HEK293 (cell line): ENCODE data around the gene FOXE3.

Experiments used
- CTCF ChIA-PET: fragments of 350-600 bp; formaldehyde crosslinking; extraction: SDS; loops from one replicate; lab custom pipeline; 2021; ENCODE audit warnings: antibody characterized with exemption; lab: Yijun Ruan, JAX
- POLR2A ChIA-PET: fragments of 300-600 bp; formaldehyde crosslinking; extraction: SDS; loops from one replicate; lab custom pipeline; 2020; ENCODE audit warnings: antibody characterized with exemption, inconsistent platforms; lab: Yijun Ruan, JAX
- H3K27ac ChIP-seq: fragments of 200-500 bp; sonication (Bioruptor generic); 2 replicates; pipeline ENCODE4 v1.5.1; 2014; ENCODE audit warnings: low read depth, low read length, control low read depth, inconsistent platforms; ENCODE audit errors: extremely low read depth
- H3K36me3 ChIP-seq, 2 experiments: fragments of 200-500 bp in 1 of 2; sonication (Bioruptor generic) in 1 of 2; 1 replicate in 1 of 2; 2 replicates in 1 of 2; pipeline ENCODE4 v1.5.1; 2014 to 2017; ENCODE audit warnings: inconsistent platforms in 2 of 2, low read length in 2 of 2; ENCODE audit not compliant: control insufficient read depth in 2 of 2, insufficient read depth in 1 of 2
- H3K4me1 ChIP-seq: fragments of 200-500 bp; sonication (Bioruptor generic); 2 replicates; pipeline ENCODE4 v1.5.1; 2014; ENCODE audit warnings: mild to moderate bottlenecking, low read length, inconsistent platforms; ENCODE audit not compliant: control insufficient read depth, insufficient read depth
- H3K4me3 ChIP-seq: 2 replicates; pipeline ENCODE4 v1.5.1; 2011; ENCODE audit warnings: low read depth, mild to moderate bottlenecking, control low read depth, low read length, moderate library complexity
- H3K9me3 ChIP-seq: fragments of 200-500 bp; sonication (Bioruptor generic); 2 replicates; pipeline ENCODE4 v1.5.1; 2014; ENCODE audit warnings: low read depth, low read length, inconsistent platforms; ENCODE audit not compliant: control insufficient read depth, insufficient read depth
- GLI2 ChIP-seq: fragments of 450-650 bp; formaldehyde crosslinking; IDR thresholded peaks from 2 replicates; pipeline ENCODE4; 2017; ENCODE audit warnings: missing biosample characterization, missing genetic modification characterization, low read depth, borderline replicate concordance
- IKZF3 ChIP-seq: fragments of 450-650 bp; IDR thresholded peaks from 2 replicates; pipeline ENCODE4 v1.5.0; 2018; ENCODE audit warnings: missing biosample characterization, mild to moderate bottlenecking, missing genetic modification characterization, moderate library complexity
- SCRT2 ChIP-seq: fragments of 450-650 bp; formaldehyde crosslinking; IDR thresholded peaks from 2 replicates; pipeline ENCODE4 v1.5.1; 2016; ENCODE audit warnings: missing biosample characterization, missing genetic modification characterization
- TRIM28 ChIP-seq: IDR thresholded peaks from 2 replicates; pipeline ENCODE4 v1.6.1; 2011; ENCODE audit warnings: low read length, control low read depth, borderline replicate concordance
- ZFP41 ChIP-seq: fragments of 450-650 bp; formaldehyde crosslinking; IDR thresholded peaks from 2 replicates; pipeline ENCODE4 v1.5.1; 2016; ENCODE audit warnings: missing biosample characterization, missing genetic modification characterization, borderline replicate concordance
- ZNF114 ChIP-seq: fragments of 450-650 bp; formaldehyde crosslinking; IDR thresholded peaks from 2 replicates; pipeline ENCODE4 v1.5.0; 2017; ENCODE audit warnings: missing biosample characterization, missing genetic modification characterization
- ZNF146 ChIP-seq: fragments of 450-650 bp; formaldehyde crosslinking; IDR thresholded peaks from 2 replicates; pipeline ENCODE4 v1.5.1; 2016; ENCODE audit warnings: missing biosample characterization, missing genetic modification characterization
- ZNF169 ChIP-seq: fragments of 450-650 bp; formaldehyde crosslinking; IDR thresholded peaks from 2 replicates; pipeline ENCODE4 v1.5.1; 2016; ENCODE audit warnings: missing biosample characterization, missing genetic modification characterization
- ZNF211 ChIP-seq: fragments of 450-650 bp; formaldehyde crosslinking; IDR thresholded peaks from 2 replicates; pipeline ENCODE4 v1.5.1; 2016; ENCODE audit warnings: low read depth, missing biosample characterization, missing genetic modification characterization
- ZNF223 ChIP-seq: fragments of 450-650 bp; formaldehyde crosslinking; IDR thresholded peaks from 2 replicates; pipeline ENCODE4 v1.5.1; 2016; ENCODE audit warnings: missing biosample characterization, missing genetic modification characterization
- ZNF23 ChIP-seq: fragments of 450-650 bp; formaldehyde crosslinking; IDR thresholded peaks from 2 replicates; pipeline ENCODE4 v1.5.1; 2016; ENCODE audit warnings: missing biosample characterization, missing genetic modification characterization, borderline replicate concordance
- ZNF404 ChIP-seq: fragments of 450-650 bp; formaldehyde crosslinking; IDR thresholded peaks from 2 replicates; pipeline ENCODE4 v1.5.1; 2017; ENCODE audit warnings: missing biosample characterization, missing genetic modification characterization
- ZNF544 ChIP-seq: fragments of 450-650 bp; formaldehyde crosslinking; IDR thresholded peaks from 2 replicates; pipeline ENCODE4 v1.5.0; 2017; ENCODE audit warnings: missing biosample characterization, missing genetic modification characterization
- ZNF610 ChIP-seq: fragments of 450-650 bp; formaldehyde crosslinking; IDR thresholded peaks from 2 replicates; pipeline ENCODE4 v1.5.1; 2016; ENCODE audit warnings: missing biosample characterization, missing genetic modification characterization, borderline replicate concordance
- ZNF621 ChIP-seq: fragments of 450-650 bp; formaldehyde crosslinking; IDR thresholded peaks from 2 replicates; pipeline ENCODE4 v1.5.1; 2017; ENCODE audit warnings: missing biosample characterization, missing genetic modification characterization
- ZNF707 ChIP-seq: fragments of 450-650 bp; formaldehyde crosslinking; IDR thresholded peaks from 2 replicates; pipeline ENCODE4 v1.5.1; 2016; ENCODE audit warnings: missing biosample characterization, missing genetic modification characterization
- ZNF768 ChIP-seq: fragments of 450-650 bp; formaldehyde crosslinking; IDR thresholded peaks from 2 replicates; pipeline ENCODE4 v1.5.1; 2018; ENCODE audit warnings: missing biosample characterization, mild to moderate bottlenecking, missing genetic modification characterization
- ZNF776 ChIP-seq: fragments of 450-650 bp; formaldehyde crosslinking; IDR thresholded peaks from 2 replicates; pipeline ENCODE4 v1.5.0; 2017; ENCODE audit warnings: missing biosample characterization, missing genetic modification characterization, borderline replicate concordance
- ZSCAN30 ChIP-seq: fragments of 450-650 bp; IDR thresholded peaks from 2 replicates; pipeline ENCODE4 v1.5.1; 2018; ENCODE audit warnings: missing biosample characterization, mild to moderate bottlenecking, missing genetic modification characterization, moderate library complexity
- TF ChIP-seq, protein P1 (sequence below): fragments of 450-650 bp; formaldehyde crosslinking; IDR thresholded peaks from 2 replicates; pipeline ENCODE4 v1.5.1; 2016; ENCODE audit warnings: missing biosample characterization, missing genetic modification characterization
- TF ChIP-seq, protein P2 (sequence below): fragments of 450-650 bp; formaldehyde crosslinking; IDR thresholded peaks from 2 replicates; pipeline ENCODE4 v1.5.1; 2016; ENCODE audit warnings: missing biosample characterization, missing genetic modification characterization
- TF ChIP-seq, protein P3 (sequence below): fragments of 450-650 bp; formaldehyde crosslinking; IDR thresholded peaks from 2 replicates; pipeline ENCODE4 v1.5.1; 2016; ENCODE audit warnings: missing biosample characterization, missing genetic modification characterization
- TF ChIP-seq, protein P4 (sequence below): fragments of 450-650 bp; formaldehyde crosslinking; IDR thresholded peaks from 2 replicates; pipeline ENCODE4 v1.5.1; 2016; ENCODE audit warnings: missing biosample characterization, missing genetic modification characterization
- TF ChIP-seq, protein P5 (sequence below): fragments of 450-650 bp; formaldehyde crosslinking; IDR thresholded peaks from 2 replicates; pipeline ENCODE4 v1.5.1; 2017; ENCODE audit warnings: missing biosample characterization, missing genetic modification characterization
- TF ChIP-seq, protein P6 (sequence below): IDR thresholded peaks from 2 replicates; pipeline ENCODE4 v1.6.1; 2011; ENCODE audit warnings: mild to moderate bottlenecking, low read depth, low read length, borderline replicate concordance

The FOXE3 gene

DNA sequence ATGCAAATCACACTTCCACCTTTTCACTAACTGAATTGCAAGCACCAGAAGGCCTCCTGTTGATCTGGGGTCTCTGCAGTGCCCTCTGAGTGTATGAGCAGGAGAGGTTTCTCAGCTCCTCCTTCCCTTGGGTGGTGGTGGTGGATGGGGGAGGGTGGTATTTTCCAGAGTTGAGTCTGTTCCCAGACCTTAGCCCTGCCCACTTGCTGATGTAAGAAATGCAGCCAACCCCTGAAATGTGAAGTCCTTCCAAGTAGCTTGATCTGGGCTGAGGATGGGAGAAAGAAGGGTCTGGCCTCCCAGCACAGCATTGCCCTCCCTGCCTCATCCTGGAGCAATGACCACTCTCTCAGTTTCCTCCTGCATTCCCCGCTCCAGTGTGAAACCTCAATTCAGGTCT is 15.4 kb downstream of the FOXE3 start:
- no peaks in the 10 kb centered on the region for H3K4me1 ChIP-seq
- TF ChIP-seq ZNF404 (tag by site-specific recombination) (no peak), ZNF776 (tag by site-specific recombination) (no peak), GLI2 (no peak), ZNF768 (no peak), SCRT2 (tag by site-specific recombination) (0 out of 2 replicates have a peak, but pooled peaks have one; percentile 35), ZNF707 (tag by site-specific recombination) (no peak), TRIM28 (no peak), ZNF146 (tag by site-specific recombination) (no peak), ZNF621 (no peak), ZNF169 (tag by site-specific recombination) (no peak), ZNF23 (no peak), ZNF544 (tag by site-specific recombination) (no peak), ZNF610 (no peak), ZSCAN30 (no peak), IKZF3 (tag by site-specific recombination) (0 out of 2 replicates have a peak, but pooled peaks have one; percentile 35), ZNF114 (tag by site-specific recombination) (no peak), ZNF211 (tag by site-specific recombination) (no peak), ZFP41 (tag by site-specific recombination) (no peak), ZNF223 (tag by site-specific recombination) (no peak)
- TF ChIP-seq, protein P1, sequence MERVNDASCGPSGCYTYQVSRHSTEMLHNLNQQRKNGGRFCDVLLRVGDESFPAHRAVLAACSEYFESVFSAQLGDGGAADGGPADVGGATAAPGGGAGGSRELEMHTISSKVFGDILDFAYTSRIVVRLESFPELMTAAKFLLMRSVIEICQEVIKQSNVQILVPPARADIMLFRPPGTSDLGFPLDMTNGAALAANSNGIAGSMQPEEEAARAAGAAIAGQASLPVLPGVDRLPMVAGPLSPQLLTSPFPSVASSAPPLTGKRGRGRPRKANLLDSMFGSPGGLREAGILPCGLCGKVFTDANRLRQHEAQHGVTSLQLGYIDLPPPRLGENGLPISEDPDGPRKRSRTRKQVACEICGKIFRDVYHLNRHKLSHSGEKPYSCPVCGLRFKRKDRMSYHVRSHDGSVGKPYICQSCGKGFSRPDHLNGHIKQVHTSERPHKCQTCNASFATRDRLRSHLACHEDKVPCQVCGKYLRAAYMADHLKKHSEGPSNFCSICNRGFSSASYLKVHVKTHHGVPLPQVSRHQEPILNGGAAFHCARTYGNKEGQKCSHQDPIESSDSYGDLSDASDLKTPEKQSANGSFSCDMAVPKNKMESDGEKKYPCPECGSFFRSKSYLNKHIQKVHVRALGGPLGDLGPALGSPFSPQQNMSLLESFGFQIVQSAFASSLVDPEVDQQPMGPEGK (tag by site-specific recombination), result 0 out of 2 replicates have a peak, but pooled peaks have one; percentile 25
- TF ChIP-seq, protein P2, sequence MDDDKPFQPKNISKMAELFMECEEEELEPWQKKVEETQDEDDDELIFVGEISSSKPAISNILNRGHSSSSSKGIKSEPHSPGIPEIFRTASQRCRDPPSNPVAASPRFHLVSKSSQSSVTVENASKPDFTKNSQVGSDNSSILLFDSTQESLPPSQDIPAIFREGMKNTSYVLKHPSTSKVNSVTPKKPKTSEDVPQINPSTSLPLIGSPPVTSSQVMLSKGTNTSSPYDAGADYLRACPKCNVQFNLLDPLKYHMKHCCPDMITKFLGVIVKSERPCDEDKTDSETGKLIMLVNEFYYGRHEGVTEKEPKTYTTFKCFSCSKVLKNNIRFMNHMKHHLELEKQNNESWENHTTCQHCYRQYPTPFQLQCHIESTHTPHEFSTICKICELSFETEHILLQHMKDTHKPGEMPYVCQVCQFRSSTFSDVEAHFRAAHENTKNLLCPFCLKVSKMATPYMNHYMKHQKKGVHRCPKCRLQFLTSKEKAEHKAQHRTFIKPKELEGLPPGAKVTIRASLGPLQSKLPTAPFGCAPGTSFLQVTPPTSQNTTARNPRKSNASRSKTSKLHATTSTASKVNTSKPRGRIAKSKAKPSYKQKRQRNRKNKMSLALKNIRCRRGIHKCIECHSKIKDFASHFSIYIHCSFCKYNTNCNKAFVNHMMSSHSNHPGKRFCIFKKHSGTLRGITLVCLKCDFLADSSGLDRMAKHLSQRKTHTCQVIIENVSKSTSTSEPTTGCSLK (tag by site-specific recombination), result no peak
- TF ChIP-seq, protein P3, sequence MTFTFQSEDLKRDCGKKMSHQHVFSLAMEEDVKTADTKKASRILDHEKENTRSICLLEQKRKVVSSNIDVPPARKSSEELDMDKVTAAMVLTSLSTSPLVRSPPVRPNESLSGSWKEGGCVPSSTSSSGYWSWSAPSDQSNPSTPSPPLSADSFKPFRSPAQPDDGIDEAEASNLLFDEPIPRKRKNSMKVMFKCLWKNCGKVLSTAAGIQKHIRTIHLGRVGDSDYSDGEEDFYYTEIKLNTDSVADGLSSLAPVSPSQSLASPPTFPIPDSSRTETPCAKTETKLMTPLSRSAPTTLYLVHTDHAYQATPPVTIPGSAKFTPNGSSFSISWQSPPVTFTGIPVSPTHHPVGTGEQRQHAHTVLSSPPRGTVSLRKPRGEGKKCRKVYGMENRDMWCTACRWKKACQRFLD (tag by site-specific recombination), result no peak
- TF ChIP-seq, protein P4, sequence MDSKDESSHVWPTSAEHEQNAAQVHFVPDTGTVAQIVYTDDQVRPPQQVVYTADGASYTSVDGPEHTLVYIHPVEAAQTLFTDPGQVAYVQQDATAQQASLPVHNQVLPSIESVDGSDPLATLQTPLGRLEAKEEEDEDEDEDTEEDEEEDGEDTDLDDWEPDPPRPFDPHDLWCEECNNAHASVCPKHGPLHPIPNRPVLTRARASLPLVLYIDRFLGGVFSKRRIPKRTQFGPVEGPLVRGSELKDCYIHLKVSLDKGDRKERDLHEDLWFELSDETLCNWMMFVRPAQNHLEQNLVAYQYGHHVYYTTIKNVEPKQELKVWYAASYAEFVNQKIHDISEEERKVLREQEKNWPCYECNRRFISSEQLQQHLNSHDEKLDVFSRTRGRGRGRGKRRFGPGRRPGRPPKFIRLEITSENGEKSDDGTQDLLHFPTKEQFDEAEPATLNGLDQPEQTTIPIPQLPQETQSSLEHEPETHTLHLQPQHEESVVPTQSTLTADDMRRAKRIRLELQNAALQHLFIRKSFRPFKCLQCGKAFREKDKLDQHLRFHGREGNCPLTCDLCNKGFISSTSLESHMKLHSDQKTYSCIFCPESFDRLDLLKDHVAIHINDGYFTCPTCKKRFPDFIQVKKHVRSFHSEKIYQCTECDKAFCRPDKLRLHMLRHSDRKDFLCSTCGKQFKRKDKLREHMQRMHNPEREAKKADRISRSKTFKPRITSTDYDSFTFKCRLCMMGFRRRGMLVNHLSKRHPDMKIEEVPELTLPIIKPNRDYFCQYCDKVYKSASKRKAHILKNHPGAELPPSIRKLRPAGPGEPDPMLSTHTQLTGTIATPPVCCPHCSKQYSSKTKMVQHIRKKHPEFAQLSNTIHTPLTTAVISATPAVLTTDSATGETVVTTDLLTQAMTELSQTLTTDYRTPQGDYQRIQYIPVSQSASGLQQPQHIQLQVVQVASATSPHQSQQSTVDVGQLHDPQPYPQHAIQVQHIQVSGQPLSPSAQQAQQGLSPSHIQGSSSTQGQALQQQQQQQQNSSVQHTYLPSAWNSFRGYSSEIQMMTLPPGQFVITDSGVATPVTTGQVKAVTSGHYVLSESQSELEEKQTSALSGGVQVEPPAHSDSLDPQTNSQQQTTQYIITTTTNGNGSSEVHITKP (tag by site-specific recombination), result peak; percentile 53; the same call in 1 of the 2 replicates
- TF ChIP-seq, protein P5, sequence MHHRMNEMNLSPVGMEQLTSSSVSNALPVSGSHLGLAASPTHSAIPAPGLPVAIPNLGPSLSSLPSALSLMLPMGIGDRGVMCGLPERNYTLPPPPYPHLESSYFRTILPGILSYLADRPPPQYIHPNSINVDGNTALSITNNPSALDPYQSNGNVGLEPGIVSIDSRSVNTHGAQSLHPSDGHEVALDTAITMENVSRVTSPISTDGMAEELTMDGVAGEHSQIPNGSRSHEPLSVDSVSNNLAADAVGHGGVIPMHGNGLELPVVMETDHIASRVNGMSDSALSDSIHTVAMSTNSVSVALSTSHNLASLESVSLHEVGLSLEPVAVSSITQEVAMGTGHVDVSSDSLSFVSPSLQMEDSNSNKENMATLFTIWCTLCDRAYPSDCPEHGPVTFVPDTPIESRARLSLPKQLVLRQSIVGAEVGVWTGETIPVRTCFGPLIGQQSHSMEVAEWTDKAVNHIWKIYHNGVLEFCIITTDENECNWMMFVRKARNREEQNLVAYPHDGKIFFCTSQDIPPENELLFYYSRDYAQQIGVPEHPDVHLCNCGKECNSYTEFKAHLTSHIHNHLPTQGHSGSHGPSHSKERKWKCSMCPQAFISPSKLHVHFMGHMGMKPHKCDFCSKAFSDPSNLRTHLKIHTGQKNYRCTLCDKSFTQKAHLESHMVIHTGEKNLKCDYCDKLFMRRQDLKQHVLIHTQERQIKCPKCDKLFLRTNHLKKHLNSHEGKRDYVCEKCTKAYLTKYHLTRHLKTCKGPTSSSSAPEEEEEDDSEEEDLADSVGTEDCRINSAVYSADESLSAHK, result no peak
- TF ChIP-seq, protein P6, sequence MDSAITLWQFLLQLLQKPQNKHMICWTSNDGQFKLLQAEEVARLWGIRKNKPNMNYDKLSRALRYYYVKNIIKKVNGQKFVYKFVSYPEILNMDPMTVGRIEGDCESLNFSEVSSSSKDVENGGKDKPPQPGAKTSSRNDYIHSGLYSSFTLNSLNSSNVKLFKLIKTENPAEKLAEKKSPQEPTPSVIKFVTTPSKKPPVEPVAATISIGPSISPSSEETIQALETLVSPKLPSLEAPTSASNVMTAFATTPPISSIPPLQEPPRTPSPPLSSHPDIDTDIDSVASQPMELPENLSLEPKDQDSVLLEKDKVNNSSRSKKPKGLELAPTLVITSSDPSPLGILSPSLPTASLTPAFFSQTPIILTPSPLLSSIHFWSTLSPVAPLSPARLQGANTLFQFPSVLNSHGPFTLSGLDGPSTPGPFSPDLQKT, result no peak

More for the DNA sequence above, 15.4 kb downstream of the FOXE3 start:
- ChIA-PET CTCF (interaction anchor here (0.6 to 9.7 kb wide), 24 partner anchors 8 to 547 kb away, joined by 3 to 115 read pairs (median 4); no protein-coding TSS in a partner anchor), POLR2A (interaction anchor here (1.2 to 1.5 kb wide), 2 partner anchors 117 to 295 kb away, joined by 3 to 5 read pairs; partner anchors contain the start of gene STIL)
- H3K9me3 ChIP-seq, result no peaks in the 10 kb centered on the region
- peaks cover 4 to 43% of the 10 kb centered on the region in 2 experiments; a peak in 1 of 3 replicates for H3K36me3 ChIP-seq
- H3K27ac ChIP-seq, result no peak overlapping the region
- H3K4me3 ChIP-seq, result no peak overlapping the region
